Thyroid gland (tissue), 4 donors: Measurements from ENCODE around the gene NDUFAF5.

Experiments used
- POLR2A ChIP-seq, 2 donors: fragments of 450-650 bp; IDR thresholded peaks; one replicate each; pipeline ENCODE4 v1.6.1; 2017; ENCODE audit warnings: antibody characterized with exemption in 2 of 2, mild to moderate bottlenecking in 2 of 2, moderate library complexity in 1 of 2
- TF ChIP-seq, protein P1 (sequence below), 6 experiments: fragments of 200-600 bp in 3 of 6; fragments of 450-650 bp in 3 of 6; sonication (generic) in 3 of 6; IDR thresholded peaks; one replicate each; pipeline ENCODE4 v1.5.1; 2016 to 2019; ENCODE audit warnings: antibody characterized with exemption in 6 of 6, mild to moderate bottlenecking in 2 of 6, inconsistent platforms in 1 of 6, moderate library complexity in 1 of 6

DNA sequence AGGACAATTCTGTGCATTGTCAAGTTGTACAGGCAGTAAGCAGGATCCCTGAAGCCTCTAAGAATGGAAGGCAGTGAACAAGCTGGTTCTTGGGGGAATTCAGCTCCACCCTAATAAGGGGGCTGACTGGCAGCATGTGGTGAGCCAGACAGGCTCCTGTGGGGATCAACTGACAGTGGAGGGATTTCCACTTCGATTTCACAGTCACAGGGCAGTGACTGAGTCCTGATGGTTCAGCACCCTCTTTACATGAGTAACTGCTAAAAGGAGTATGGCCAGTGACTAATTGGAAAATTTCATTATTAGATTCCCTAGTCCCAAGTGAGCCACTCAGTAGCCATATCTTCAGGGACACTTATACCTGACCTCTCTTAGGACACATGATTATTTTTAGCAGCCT is 78.4 kb downstream of the NDUFAF5 start:
- TF ChIP-seq, protein P1, sequence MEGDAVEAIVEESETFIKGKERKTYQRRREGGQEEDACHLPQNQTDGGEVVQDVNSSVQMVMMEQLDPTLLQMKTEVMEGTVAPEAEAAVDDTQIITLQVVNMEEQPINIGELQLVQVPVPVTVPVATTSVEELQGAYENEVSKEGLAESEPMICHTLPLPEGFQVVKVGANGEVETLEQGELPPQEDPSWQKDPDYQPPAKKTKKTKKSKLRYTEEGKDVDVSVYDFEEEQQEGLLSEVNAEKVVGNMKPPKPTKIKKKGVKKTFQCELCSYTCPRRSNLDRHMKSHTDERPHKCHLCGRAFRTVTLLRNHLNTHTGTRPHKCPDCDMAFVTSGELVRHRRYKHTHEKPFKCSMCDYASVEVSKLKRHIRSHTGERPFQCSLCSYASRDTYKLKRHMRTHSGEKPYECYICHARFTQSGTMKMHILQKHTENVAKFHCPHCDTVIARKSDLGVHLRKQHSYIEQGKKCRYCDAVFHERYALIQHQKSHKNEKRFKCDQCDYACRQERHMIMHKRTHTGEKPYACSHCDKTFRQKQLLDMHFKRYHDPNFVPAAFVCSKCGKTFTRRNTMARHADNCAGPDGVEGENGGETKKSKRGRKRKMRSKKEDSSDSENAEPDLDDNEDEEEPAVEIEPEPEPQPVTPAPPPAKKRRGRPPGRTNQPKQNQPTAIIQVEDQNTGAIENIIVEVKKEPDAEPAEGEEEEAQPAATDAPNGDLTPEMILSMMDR (IDR thresholded peaks at IDR 0.05), result no peak
- no peak for TF ChIP-seq POLR2A (IDR thresholded peaks at IDR 0.05)
